ENCODE measurements around the gene TMEM217. TPM values are rescaled to one million over a fixed set of nuclear protein-coding genes. Genes with fewer than 3 reads are reported as not detected.
"Not testable (repeated sequence)": the region's sequence is repeated elsewhere in the genome, so short reads cannot be mapped to it uniquely, and the experiment has no call there.

The TMEM217 gene
- total and polyA plus RNA-seq, 2 donors (not counting 1 experiment from before 2014, with no cell fraction given), result 0.73 to 1.2 TPM

DNA sequence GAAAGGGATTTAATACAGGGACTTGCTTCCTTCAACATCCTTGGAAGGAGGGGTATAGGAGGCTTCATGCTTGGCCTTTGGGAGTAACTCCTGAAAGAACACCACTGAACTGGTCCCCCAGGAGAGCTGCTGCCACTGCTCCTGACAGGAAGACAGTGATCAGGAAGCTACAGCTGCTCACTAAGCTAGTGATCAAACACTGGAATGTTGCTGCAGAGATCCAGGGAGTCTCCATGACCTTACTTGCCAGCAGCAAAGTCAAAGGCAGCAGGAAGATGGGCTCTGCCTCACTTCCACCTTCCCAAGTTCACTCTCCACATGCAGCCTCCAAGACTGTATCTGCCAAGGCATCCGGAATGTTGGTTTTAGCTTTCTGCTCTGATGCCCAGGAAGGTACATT lies 56.2 kb downstream of the TMEM217 start:
- Histone ChIP-seq H3K4me1 (ENCODE audit: control insufficient read depth in 2 of 2, insufficient read depth in 2 of 2, low read length in 2 of 2) (peaks cover 2 to 3% of the 10 kb centered on the region in 2 donors), H3K27me3 (replicated peaks in 1 of 4; ENCODE audit: control extremely low read depth in 1 of 4, control insufficient read depth in 3 of 4, insufficient read depth in 4 of 4, low read length in 3 of 4) (no peaks in the 10 kb centered on the region), H4K20me1 (ENCODE audit: control insufficient read depth, insufficient read depth, low read length, poor library complexity, severe bottlenecking) (no peaks in the 10 kb centered on the region), H3K79me2 (ENCODE audit: control insufficient read depth, insufficient read depth, low read length) (no peaks in the 10 kb centered on the region), H3K4me2 (replicated peaks; ENCODE audit: low read depth, low read length, poor library complexity, severe bottlenecking) (no peak overlapping the region), H3K36me3 (replicated peaks in 1 of 2; ENCODE audit: control extremely low read depth in 1 of 2, control insufficient read depth in 1 of 2, extremely low read depth in 1 of 2, insufficient read depth in 2 of 2, low read length in 1 of 2) (no peaks in the 10 kb centered on the region), H3K9me3 (ENCODE audit: control extremely low read depth in 1 of 3, control insufficient read depth in 2 of 3, insufficient read depth in 1 of 3, low read length in 2 of 3) (no peaks in the 10 kb centered on the region), H3K9ac (ENCODE audit: low read length) (no peak overlapping the region), H3K27ac (ENCODE audit: low read length in 2 of 2) (no peak overlapping the region), H2AFZ (ENCODE audit: insufficient read depth, low read depth, low read length, poor library complexity, severe bottlenecking) (no peak overlapping the region), H3K4me3 (ENCODE audit: control extremely low read depth in 1 of 5, extremely low read depth in 1 of 5, insufficient read depth in 1 of 5, low read depth in 2 of 5, low read length in 4 of 5) (no peak overlapping the region)
- ChIA-PET POLR2A (no interaction called here), CTCF (interaction anchor here (12.4 to 17.8 kb wide), 3 partner anchors 25 to 177 kb away, joined by 199 to 587 read pairs (median 321); partner anchors contain the start of gene PIM1)
- Mint-ChIP-seq H3K4me3 (no peak overlapping the region), H3K4me1 (peaks cover 9% of the 10 kb centered on the region), H3K9me3 (ENCODE audit: insufficient read depth) (no peaks in the 10 kb centered on the region), H3K27me3 (no peaks in the 10 kb centered on the region), H3K27ac (no peak overlapping the region)
- intact Hi-C loops (cut with micrococcal nuclease), result no loop called here
- 100% methylated on average over 1 of the region's 1 CpG for WGBS (ENCODE audit: insufficient coverage)
- no peak for DNase-seq
- no peak for ATAC-seq (ENCODE audit: low read depth)
- TF ChIP-seq, protein P1, sequence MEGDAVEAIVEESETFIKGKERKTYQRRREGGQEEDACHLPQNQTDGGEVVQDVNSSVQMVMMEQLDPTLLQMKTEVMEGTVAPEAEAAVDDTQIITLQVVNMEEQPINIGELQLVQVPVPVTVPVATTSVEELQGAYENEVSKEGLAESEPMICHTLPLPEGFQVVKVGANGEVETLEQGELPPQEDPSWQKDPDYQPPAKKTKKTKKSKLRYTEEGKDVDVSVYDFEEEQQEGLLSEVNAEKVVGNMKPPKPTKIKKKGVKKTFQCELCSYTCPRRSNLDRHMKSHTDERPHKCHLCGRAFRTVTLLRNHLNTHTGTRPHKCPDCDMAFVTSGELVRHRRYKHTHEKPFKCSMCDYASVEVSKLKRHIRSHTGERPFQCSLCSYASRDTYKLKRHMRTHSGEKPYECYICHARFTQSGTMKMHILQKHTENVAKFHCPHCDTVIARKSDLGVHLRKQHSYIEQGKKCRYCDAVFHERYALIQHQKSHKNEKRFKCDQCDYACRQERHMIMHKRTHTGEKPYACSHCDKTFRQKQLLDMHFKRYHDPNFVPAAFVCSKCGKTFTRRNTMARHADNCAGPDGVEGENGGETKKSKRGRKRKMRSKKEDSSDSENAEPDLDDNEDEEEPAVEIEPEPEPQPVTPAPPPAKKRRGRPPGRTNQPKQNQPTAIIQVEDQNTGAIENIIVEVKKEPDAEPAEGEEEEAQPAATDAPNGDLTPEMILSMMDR (IDR thresholded peaks at IDR 0.05), result no peak
- TF ChIP-seq EZH2 (IDR thresholded peaks at IDR 0.05; ENCODE audit: borderline replicate concordance, insufficient read depth, low read depth, low read length, poor library complexity, severe bottlenecking), result no peak

DNA sequence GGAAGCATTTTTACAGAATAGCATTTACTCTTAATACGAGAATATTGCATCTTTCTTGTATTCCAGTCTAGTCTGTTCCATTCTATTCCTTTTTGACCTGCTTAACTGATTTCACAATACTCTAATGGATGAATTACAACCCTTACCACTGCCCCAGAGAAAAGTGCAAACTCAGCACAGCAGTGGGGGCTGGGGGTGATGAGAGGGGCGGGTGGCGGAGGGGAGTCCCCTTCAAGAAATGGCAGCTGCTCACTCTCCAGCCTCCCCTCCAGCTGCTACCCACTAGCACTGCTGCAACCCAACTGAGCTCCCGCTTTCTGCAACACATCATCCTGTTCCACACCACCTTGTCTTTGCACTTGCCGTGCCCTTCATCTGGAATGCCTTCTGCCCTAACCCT lies 57.9 kb downstream of the TMEM217 start:
- no peak for ATAC-seq (ENCODE audit: low read depth)
- no peak for DNase-seq
- Histone ChIP-seq H3K9ac (ENCODE audit: low read length) (no peak overlapping the region), H3K36me3 (replicated peaks in 1 of 2; ENCODE audit: control extremely low read depth in 1 of 2, control insufficient read depth in 1 of 2, extremely low read depth in 1 of 2, insufficient read depth in 2 of 2, low read length in 1 of 2) (no peaks in the 10 kb centered on the region), H3K4me1 (ENCODE audit: control insufficient read depth in 2 of 2, insufficient read depth in 2 of 2, low read length in 2 of 2) (peaks cover 0 to 2% of the 10 kb centered on the region in 2 donors), H4K20me1 (ENCODE audit: control insufficient read depth, insufficient read depth, low read length, poor library complexity, severe bottlenecking) (no peaks in the 10 kb centered on the region), H3K27ac (ENCODE audit: low read length in 2 of 2) (no peak overlapping the region), H3K9me3 (ENCODE audit: control extremely low read depth in 1 of 3, control insufficient read depth in 2 of 3, insufficient read depth in 1 of 3, low read length in 2 of 3) (no peaks in the 10 kb centered on the region), H3K4me2 (replicated peaks; ENCODE audit: low read depth, low read length, poor library complexity, severe bottlenecking) (no peak overlapping the region), H2AFZ (ENCODE audit: insufficient read depth, low read depth, low read length, poor library complexity, severe bottlenecking) (no peak overlapping the region), H3K79me2 (ENCODE audit: control insufficient read depth, insufficient read depth, low read length) (no peaks in the 10 kb centered on the region), H3K4me3 (ENCODE audit: control extremely low read depth in 1 of 5, extremely low read depth in 1 of 5, insufficient read depth in 1 of 5, low read depth in 2 of 5, low read length in 4 of 5) (no peak overlapping the region), H3K27me3 (replicated peaks in 1 of 4; ENCODE audit: control extremely low read depth in 1 of 4, control insufficient read depth in 3 of 4, insufficient read depth in 4 of 4, low read length in 3 of 4) (no peaks in the 10 kb centered on the region)
- 90% methylated on average over 2 of the region's 5 CpGs for WGBS (ENCODE audit: insufficient coverage)
- POLR2A ChIA-PET, result no interaction called here
- CTCF ChIA-PET, result interaction anchor here (1.0 to 17.8 kb wide), 5 partner anchors 10 to 175 kb away, joined by 3 to 587 read pairs (median 6); no protein-coding TSS in a partner anchor
- no peaks in the 10 kb centered on the region for H3K9me3 Mint-ChIP-seq (ENCODE audit: insufficient read depth)
- no peak overlapping the region for H3K27ac Mint-ChIP-seq
- intact Hi-C loops (cut with micrococcal nuclease), result no loop called here
- H3K4me3 Mint-ChIP-seq, result no peak overlapping the region
- TF ChIP-seq, protein P1 (IDR thresholded peaks at IDR 0.05), result no peak
- H3K27me3 Mint-ChIP-seq, result no peaks in the 10 kb centered on the region
- H3K4me1 Mint-ChIP-seq, result peaks cover 5% of the 10 kb centered on the region

GRCh38 chr6:37196451-37196850 lies 61.5 kb downstream of the TMEM217 start:
- intact Hi-C loops (cut with micrococcal nuclease), result not testable (repeated sequence)

More at GRCh38 chr6:37196451-37196850, 61.5 kb downstream of the TMEM217 start:
- H3K27ac Mint-ChIP-seq; H3K9me3 Mint-ChIP-seq (ENCODE audit: insufficient read depth); H3K4me3 ChIP-seq (ENCODE audit: control extremely low read depth in 1 of 5, extremely low read depth in 1 of 5, insufficient read depth in 1 of 5, low read depth in 2 of 5, low read length in 4 of 5); H3K36me3 ChIP-seq (replicated peaks in 1 of 2; ENCODE audit: control extremely low read depth in 1 of 2, control insufficient read depth in 1 of 2, extremely low read depth in 1 of 2, insufficient read depth in 2 of 2, low read length in 1 of 2); H3K27me3 ChIP-seq (replicated peaks in 1 of 4; ENCODE audit: control extremely low read depth in 1 of 4, control insufficient read depth in 3 of 4, insufficient read depth in 4 of 4, low read length in 3 of 4); H3K27ac ChIP-seq (ENCODE audit: low read length in 2 of 2); H3K79me2 ChIP-seq (ENCODE audit: control insufficient read depth, insufficient read depth, low read length); H3K9me3 ChIP-seq (ENCODE audit: control extremely low read depth in 1 of 3, control insufficient read depth in 2 of 3, insufficient read depth in 1 of 3, low read length in 2 of 3); DNase-seq; H3K4me2 ChIP-seq (replicated peaks; ENCODE audit: low read depth, low read length, poor library complexity, severe bottlenecking); H3K4me3 Mint-ChIP-seq; H3K4me1 ChIP-seq (ENCODE audit: control insufficient read depth in 2 of 2, insufficient read depth in 2 of 2, low read length in 2 of 2); H3K27me3 Mint-ChIP-seq; H2AFZ ChIP-seq (ENCODE audit: insufficient read depth, low read depth, low read length, poor library complexity, severe bottlenecking); ATAC-seq (ENCODE audit: low read depth); H3K9ac ChIP-seq (ENCODE audit: low read length); POLR2A ChIA-PET; H4K20me1 ChIP-seq (ENCODE audit: control insufficient read depth, insufficient read depth, low read length, poor library complexity, severe bottlenecking); H3K4me1 Mint-ChIP-seq: not testable (repeated sequence)
- CTCF ChIA-PET, result interaction anchor here (1.1 to 17.8 kb wide), 3 partner anchors 14 to 171 kb away, joined by 4 to 587 read pairs (median 11); no protein-coding TSS in a partner anchor
- no CpG with 5 or more reads among the region's 4 CpGs for whole genome bisulfite sequencing (ENCODE audit: insufficient coverage)

Data from B cell (primary cell).